ENCODE results near the gene POLQ. TPM values are rescaled to one million over a fixed set of nuclear protein-coding genes. Genes with fewer than 3 reads are reported as not detected.

The POLQ gene
- total and polyA plus RNA-seq, 2 donors from 2014 or later, result 0.35 TPM; not detected in 1

DNA sequence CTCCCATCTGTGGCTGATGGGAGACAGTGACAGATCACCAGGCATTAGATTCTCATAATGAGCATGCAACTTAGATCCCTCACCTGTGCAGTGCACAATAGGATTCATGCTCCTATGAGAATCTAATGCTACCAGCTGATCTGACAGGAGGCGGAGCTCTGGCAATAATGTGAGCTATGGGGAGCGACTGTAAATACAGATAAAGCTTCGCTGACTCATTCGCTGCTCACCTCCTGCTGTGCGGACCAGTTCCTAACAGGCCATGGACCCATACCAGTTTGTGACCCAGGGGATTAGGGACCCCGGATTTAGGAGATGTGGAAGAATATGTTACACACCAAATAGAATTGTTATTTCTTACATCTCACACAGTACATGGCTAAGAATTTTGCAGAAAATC is 28.7 kb upstream of the POLQ start:
- intact Hi-C loops (cut with DNase I), result no loop called here
- no peak for DNase-seq
- FAIRE-seq, result no peak

DNA sequence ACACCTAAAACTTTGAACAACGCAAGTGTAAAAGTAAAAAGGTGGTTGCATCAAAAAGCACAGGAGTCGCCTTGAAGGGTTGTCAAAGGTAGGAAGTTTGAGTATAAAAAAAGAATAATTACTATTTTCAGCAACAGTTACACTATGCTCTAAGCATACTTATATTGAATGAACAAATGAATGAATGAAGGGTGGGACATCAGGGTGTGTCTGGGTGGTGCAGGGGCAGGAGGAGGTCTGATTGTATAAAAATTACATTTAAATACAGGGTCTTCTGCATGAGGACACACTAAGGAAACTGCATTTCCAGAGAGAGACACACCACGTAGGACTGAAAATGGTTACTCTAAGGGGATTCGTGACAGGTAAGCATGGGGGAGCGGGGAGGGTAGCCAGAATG is 21.9 kb upstream of the POLQ start, which contains the start of gene ARGFX:
Gene ARGFX, plus strand, starts transcription at position 301 of the 400 bp plus-strand sequence. CDS start 2,765 bp downstream, outside the sequence.
- no peak within 1 kb of the TSS for H3K4me3 ChIP-seq (ENCODE audit: low read length in 3 of 3)

More for the DNA sequence above, 28.7 kb upstream of the POLQ start:
- Histone ChIP-seq H3K9me3 (ENCODE audit: control insufficient read depth in 2 of 3, insufficient read depth in 1 of 3, low read length in 3 of 3) (no peaks in the 10 kb centered on the region), H3K27ac (ENCODE audit: low read depth in 2 of 2, low read length in 2 of 2) (no peak overlapping the region), H3K27me3 (ENCODE audit: control insufficient read depth, insufficient read depth, low read length) (no peaks in the 10 kb centered on the region), H3K4me1 (ENCODE audit: control insufficient read depth in 2 of 3, insufficient read depth in 2 of 3, low read depth in 1 of 3, low read length in 3 of 3) (no peaks in the 10 kb centered on the region), H3K9ac (ENCODE audit: low read length in 3 of 3) (no peak overlapping the region), H3K36me3 (ENCODE audit: control insufficient read depth in 2 of 3, insufficient read depth in 3 of 3, low read length in 3 of 3) (no peaks in the 10 kb centered on the region), H3K4me3 (ENCODE audit: low read length in 3 of 3) (no peak overlapping the region)
- TF ChIP-seq CTCF (IDR thresholded peaks at IDR 0.05; ENCODE audit: borderline replicate concordance, extremely low read depth, insufficient read depth), result no peak

GRCh38 chr3:121566773-121567172 is 21.0 kb upstream of the POLQ start:
- no peak for TF ChIP-seq CTCF (IDR thresholded peaks at IDR 0.05; ENCODE audit: borderline replicate concordance, extremely low read depth, insufficient read depth)

More for the DNA sequence above, 21.9 kb upstream of the POLQ start, which contains the start of gene ARGFX:
- H3K27ac ChIP-seq (ENCODE audit: low read depth in 2 of 2, low read length in 2 of 2), result no peak within 1 kb of the TSS
- DNase-seq (no peak), FAIRE-seq (no peak)
- no peaks in the 10 kb centered on the region for H3K36me3 ChIP-seq (ENCODE audit: control insufficient read depth in 2 of 3, insufficient read depth in 3 of 3, low read length in 3 of 3)
- intact Hi-C loops (cut with DNase I), result no loop called here
- H3K4me1 ChIP-seq (ENCODE audit: control insufficient read depth in 2 of 3, insufficient read depth in 2 of 3, low read depth in 1 of 3, low read length in 3 of 3), result no peaks in the 10 kb centered on the region
- H3K9ac ChIP-seq (ENCODE audit: low read length in 3 of 3), result no peak within 1 kb of the TSS
- H3K27me3 ChIP-seq (ENCODE audit: control insufficient read depth, insufficient read depth, low read length), result no peaks in the 10 kb centered on the region
- H3K9me3 ChIP-seq (ENCODE audit: control insufficient read depth in 2 of 3, insufficient read depth in 1 of 3, low read length in 3 of 3), result no peaks in the 10 kb centered on the region
- no peak for TF ChIP-seq CTCF (IDR thresholded peaks at IDR 0.05; ENCODE audit: borderline replicate concordance, extremely low read depth, insufficient read depth)

GRCh38 chr3:121562148-121562547 is 16.4 kb upstream of the POLQ start:
- H3K4me3 ChIP-seq (ENCODE audit: low read length in 3 of 3), result no peak overlapping the region
- H3K27ac ChIP-seq (ENCODE audit: low read depth in 2 of 2, low read length in 2 of 2), result no peak overlapping the region
- H3K9me3 ChIP-seq (ENCODE audit: control insufficient read depth in 2 of 3, insufficient read depth in 1 of 3, low read length in 3 of 3), result no peaks in the 10 kb centered on the region
- H3K4me1 ChIP-seq (ENCODE audit: control insufficient read depth in 2 of 3, insufficient read depth in 2 of 3, low read depth in 1 of 3, low read length in 3 of 3), result no peaks in the 10 kb centered on the region
- intact Hi-C loops (cut with DNase I), result no loop called here
- DNase-seq, result no peak
- no peaks in the 10 kb centered on the region for H3K36me3 ChIP-seq (ENCODE audit: control insufficient read depth in 2 of 3, insufficient read depth in 3 of 3, low read length in 3 of 3)
- TF ChIP-seq CTCF (IDR thresholded peaks at IDR 0.05; ENCODE audit: borderline replicate concordance, extremely low read depth, insufficient read depth), result no peak
- no peak for FAIRE-seq
- H3K9ac ChIP-seq (ENCODE audit: low read length in 3 of 3), result no peak overlapping the region
- H3K27me3 ChIP-seq (ENCODE audit: control insufficient read depth, insufficient read depth, low read length), result no peaks in the 10 kb centered on the region

More at GRCh38 chr3:121566773-121567172, 21.0 kb upstream of the POLQ start:
- no peaks in the 10 kb centered on the region for H3K27me3 ChIP-seq (ENCODE audit: control insufficient read depth, insufficient read depth, low read length)
- FAIRE-seq (no peak), DNase-seq (no peak)
- intact Hi-C loops (cut with DNase I), result no loop called here
- H3K36me3 ChIP-seq (ENCODE audit: control insufficient read depth in 2 of 3, insufficient read depth in 3 of 3, low read length in 3 of 3), result no peaks in the 10 kb centered on the region
- no peak overlapping the region for H3K9ac ChIP-seq (ENCODE audit: low read length in 3 of 3)
- no peaks in the 10 kb centered on the region for H3K9me3 ChIP-seq (ENCODE audit: control insufficient read depth in 2 of 3, insufficient read depth in 1 of 3, low read length in 3 of 3)
- H3K27ac ChIP-seq (ENCODE audit: low read depth in 2 of 2, low read length in 2 of 2), result no peak overlapping the region
- H3K4me1 ChIP-seq (ENCODE audit: control insufficient read depth in 2 of 3, insufficient read depth in 2 of 3, low read depth in 1 of 3, low read length in 3 of 3), result no peaks in the 10 kb centered on the region
- no peak overlapping the region for H3K4me3 ChIP-seq (ENCODE audit: low read length in 3 of 3)
